ENCODE data around the gene P2RX1.

Gene P2RX1

DNA sequence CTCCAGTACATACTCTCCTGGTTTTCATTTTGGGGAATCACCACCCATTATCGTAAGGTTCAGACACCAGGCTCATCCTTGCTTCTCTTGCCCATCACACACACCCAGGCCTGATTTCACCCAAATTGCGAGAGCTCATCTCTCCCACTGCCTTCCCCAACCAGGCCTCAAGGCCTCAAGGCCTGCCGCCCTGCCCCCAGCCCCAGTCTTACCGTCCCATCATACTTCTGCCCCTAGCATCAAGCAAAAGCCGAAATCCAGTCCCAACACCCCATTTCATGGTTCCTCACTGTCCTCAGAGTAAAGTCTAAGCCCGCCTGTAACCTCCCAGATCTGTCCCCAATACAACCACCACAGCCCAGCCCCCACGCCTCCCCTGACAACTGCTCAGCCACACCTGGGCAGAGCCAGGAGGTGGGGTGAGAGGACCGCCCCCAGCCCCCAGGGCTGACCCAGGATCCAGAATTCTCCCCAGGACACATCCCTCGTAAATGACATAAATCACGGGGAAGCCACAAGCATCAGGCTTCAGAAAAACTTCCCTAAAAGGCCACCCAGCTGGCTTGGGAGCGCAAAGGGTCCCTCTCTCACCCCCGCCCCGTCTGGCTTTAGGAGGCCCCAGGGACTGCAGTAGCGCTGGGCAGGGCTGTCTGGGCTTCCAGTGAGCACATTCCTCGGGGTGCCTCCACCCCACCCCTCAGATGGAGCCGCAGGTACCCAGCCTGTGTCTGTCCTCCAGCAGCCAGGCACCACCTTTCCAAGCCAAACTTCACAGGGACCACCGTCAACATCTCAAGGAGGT is 9.6 kb upstream of the P2RX1 start:
- DNase-seq (ENCODE audit: extremely low read depth in 1 of 2, low read depth in 1 of 2) = no peak

DNA sequence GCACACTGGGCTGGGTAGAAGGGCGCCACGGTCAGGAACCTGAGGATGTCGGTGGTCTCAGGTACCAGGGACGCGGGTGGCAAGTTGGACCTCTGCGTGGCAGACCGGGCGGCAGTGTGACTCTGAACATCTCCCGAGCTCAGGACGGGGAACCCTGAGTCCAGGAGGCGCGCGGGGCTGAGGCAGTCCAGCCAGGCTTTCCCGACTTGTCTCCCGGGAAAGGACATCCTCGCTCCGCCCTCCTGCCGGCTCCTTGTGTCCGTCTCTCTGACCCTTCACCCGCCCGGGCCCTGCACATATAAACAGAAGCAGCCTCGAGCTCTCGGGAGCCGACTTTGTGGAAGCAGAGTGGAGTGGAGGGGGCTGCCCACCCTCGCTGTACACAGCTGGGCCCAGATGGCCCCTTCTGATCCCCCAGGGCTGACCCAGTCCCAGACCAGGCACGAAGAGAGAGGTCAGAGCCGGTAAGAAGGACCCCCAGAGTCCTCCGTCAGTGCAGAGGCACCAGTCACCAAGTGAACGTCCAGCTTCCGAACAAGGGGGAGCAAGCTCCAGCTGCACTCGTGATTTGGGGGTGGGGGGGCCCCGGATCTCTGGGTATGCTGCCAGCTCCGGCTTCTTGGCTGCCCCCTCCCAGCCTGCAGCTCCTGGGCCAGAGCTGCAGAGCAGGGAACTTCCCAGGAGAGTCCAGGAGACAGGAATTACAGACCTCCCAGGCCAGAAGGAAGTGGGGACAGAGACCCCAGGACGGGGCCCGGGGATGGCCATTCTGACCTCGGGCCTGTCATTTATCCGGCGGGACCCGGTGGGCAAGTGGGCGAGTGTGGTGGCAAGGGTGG is 8.5 kb upstream of the P2RX1 start:
- no peak for DNase-seq (ENCODE audit: extremely low read depth in 1 of 2, low read depth in 1 of 2)

DNA sequence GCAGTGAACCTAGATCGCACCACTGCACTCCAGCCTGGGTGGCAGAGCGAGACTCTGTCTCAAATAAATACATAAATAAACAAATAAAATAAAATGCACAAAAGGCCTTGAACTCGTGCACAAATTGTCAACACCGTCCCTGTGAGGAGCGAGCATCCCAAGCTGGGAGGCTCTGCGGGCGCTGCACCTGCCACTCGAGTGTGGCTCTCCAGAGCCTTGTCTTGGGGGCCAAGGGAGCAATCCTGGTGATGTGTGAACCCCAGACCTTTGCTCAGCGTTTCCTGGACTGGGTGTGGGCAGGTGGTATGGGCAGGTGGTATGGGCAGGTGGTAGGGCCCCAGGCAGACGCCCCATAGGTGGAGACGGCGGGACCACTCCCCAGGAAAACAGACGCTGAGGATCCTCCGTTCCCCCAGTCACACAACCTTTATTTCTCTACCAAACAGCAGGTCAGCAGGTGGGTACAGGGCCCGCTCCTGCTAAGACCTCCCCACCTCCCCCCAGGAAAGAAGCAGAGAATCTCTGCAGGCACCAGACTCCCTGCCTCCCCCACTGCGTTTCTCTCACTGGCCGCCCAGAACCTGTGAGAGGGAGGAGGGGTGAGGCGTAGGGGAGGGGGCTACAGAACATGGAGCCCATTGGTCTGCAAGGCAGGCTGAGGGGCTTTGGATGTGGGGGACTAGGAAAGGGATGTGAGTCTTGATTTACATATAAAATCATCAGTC is 7.4 kb upstream of the P2RX1 start:
- no peak for DNase-seq (ENCODE audit: extremely low read depth in 1 of 2, low read depth in 1 of 2)

DNA sequence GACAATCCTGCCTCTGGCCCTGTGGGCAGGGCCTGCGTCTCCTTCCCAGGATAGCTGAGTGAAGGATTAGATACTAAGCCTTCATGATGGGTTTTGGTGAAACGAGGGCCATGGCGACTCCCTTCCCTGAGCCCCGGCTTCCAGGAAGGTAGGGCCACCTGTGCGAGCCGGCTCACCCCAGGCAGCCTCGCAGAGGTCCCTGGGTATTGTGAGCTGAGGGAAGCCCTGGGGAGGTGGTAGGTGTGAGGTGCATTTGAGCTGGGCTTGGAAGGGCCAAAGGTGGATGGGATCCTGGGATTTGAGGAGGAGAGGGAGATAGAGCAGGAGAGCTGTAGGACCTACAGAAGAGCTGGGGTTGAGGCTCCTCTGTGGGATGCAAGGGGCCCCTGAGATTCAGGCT is 6.5 kb upstream of the P2RX1 start:
- no peak for DNase-seq (ENCODE audit: extremely low read depth in 1 of 2, low read depth in 1 of 2)

DNA sequence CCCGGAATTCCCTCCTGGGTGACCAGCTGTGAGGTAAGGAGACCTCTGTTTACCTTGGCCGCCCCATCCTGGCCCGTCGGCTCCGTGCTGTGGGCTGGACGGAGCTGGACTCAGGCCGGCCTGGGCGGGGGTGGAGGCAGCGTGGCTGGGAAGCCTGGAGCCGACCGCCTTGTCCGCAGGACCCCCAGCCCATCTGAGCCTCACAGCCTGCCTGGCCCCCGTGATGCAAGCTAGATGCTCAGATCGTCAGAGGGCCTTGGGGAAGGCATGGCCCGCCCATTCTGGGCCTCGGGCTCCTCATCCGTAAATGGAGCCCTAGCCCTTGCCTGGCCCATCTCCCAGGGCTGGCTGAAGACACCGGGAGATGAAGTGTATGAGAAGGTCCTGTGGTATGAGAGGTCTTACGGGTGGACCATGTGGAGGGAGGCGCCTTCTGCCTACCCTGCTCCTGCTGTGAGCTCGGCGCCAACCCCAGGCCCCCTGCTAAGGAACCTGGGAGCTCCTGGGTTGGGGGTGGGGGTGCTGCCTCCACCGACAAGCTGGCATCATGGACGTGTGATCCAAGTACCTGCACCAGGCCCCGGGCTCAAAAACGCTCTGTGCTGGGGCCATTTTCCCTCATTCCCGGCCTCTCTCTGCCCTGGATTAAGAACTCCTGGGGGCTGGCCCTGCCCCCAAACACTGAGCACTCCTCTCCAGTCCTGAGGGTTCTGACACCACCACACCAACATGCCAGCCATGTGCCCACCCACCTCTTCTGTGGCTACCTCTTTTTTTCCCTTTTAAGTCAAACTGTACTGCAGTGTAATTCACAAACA is 5.4 kb upstream of the P2RX1 start:
- no peak for DNase-seq (ENCODE audit: extremely low read depth in 1 of 2, low read depth in 1 of 2)

DNA sequence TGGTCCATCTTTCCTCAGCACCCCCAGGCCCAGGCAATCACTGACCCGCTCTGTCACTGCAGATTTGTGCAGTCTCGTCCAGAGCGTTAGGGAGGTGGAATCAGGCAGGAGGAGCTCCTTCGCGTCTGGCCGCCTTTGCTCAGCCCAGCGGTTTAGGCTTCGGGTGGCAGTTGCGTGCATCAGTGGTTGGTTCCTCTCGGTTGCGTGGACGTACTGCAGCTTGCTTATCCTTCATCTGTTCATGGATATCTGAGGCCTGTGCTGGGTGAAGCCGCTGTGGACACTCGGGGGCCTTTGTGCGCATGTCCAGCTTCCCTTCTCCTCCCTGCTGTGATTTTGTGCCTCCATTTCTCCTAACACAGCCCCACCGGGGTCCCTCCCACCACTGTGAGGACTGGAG is 4.7 kb upstream of the P2RX1 start:
- no peak for DNase-seq (ENCODE audit: extremely low read depth in 1 of 2, low read depth in 1 of 2)

DNA sequence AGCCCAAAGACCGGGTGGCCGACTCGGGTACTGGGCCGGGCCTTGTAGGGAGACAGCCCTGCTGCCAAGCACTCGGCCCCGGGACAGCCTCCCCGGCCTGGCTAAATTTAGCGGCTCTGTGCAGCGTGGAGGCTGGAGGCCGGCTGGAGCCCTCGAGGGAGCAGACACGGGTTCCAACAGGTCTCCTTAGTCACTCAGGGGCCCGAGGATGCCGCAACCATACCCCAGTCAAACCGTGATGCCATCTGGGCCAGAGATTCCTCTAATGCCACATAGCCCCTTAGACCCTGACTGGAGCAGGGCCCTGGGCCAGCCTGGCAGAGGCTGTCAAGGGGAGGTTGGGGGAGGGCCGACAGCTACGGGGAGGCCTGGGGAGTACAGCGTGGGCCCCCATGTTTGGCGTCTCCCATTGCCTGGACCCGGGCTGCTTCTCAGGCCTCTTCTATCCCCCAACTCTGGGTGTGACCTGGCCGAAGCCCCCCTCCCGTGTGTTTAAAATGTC is 2.9 kb upstream of the P2RX1 start:
- no peak for DNase-seq (ENCODE audit: extremely low read depth in 1 of 2, low read depth in 1 of 2)

DNA sequence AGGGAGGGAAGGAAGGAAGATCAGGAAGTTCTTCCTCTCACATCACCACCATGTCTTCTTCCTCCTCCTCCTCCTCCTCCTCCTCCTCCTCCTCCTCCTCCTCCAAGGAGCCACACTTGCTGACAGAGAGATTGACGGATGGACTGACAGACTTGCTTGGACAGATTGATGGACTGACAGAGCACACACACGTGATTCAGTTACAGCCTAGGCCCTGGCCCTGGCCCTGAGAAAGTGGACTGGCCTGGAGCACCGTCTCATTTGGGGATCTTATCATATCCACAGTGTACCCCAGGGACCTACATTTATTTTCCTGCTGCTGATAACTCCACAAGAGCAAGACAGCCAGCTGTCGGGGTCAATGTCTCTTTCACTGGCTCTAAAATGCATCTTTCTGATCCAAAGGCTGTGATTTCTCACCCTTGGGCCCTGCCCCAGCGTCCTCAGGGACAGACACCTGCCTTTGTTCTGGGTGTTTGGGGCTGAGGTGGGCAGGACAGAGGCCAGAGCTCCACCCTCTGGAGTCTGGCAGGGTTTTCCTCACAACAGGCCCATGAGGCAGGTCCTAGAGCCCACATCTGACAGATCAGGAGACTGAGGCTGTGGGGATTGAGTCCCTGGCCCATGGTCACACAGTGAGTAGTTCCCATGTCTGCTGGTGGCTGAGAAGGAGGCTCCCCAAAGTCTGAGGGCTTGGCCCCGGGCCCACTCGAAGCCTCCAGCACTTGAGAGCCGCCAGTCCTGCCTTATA is 2.3 kb upstream of the P2RX1 start:
- no peak for DNase-seq (ENCODE audit: extremely low read depth in 1 of 2, low read depth in 1 of 2)

DNA sequence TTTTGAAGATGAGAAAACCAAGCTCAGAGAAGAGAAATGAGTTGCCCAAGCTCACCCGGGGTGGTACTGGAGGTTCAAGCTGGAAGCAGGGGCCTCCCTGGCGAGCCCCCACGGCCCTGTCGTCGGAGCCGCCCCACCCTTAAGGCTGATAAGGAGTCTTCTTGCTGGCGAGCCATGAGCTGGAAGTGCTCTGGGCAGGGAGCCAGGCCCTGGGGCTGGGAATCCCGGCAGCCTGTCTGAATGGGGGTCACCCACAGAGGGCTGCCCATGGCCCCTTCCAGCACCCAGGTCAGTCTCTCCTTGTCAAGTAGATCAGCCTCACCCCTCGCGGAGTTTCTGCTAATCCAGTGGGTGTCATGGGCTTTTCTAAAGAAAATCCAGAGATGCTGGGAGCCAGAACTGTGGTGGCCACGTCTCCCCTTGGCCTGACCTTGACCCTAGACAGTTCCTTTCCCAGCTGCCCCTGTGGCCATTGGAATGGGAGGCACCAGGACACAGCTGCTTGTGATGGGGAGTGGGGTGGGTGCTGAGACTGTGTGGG is 1.2 kb upstream of the P2RX1 start:
- DNase-seq (ENCODE audit: extremely low read depth in 1 of 2, low read depth in 1 of 2) = no peak

DNA sequence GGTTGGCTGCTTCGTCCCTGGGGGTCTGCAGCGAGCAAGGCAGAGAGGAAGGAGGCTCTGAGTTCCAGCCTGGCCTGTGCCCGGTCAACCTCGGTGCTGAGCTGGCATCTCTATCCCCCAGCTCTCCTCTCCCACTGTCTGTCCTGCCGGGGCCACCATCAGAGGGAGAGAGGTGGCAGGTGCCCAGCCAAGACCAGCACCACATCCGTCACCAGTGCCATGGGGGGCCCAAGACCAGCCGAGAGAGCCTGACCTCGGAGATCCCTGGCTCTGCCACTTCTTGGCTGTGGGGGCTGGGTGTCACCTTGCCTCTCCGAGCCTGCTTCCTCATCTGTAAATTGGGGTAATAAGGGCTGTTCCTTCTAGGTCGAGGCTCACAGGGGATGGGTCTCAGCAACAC is 560 bp upstream of the P2RX1 start:
- DNase-seq (ENCODE audit: extremely low read depth in 1 of 2, low read depth in 1 of 2) = no peak

DNA sequence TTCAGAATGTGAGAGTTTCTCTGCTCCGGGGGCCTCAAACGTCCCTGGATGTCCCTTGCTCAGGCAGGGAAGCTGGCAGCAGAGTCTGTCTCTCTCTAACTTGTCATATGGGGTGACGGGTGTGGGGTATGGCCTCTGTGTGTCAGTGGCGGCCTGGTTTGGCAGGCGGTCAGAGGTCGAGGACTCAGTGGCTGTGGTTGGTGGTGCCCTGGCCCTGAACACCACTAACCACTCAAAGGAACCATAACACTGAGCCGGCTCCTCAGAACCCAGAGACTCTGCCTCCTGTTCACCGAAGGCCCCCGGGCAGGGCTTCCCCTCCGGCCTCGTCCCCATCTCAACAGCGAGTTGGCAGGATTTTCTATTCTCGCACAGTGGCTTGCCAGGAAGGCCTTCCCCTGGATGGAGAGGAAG is 677 bp downstream of the P2RX1 start:
- DNase-seq (ENCODE audit: extremely low read depth in 1 of 2, low read depth in 1 of 2) = no peak

DNA sequence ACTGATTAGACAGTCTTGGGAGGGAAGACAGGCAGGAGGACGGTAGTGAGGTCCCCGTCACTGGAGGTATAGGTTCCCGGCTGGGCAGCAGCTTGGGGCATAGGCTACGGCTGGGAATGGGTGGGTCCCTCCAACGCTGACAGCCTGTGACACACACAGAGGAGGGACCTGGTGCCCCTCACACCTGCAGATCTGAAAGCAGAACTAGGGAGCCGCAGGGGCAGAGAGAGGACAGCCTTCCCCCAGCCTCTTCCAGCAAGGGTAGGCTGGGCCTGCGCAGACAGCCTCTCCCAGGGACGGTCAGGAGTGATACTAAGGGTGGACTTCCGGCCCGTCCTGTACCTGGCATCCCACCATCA is 2.0 kb downstream of the P2RX1 start:
- DNase-seq (ENCODE audit: extremely low read depth in 1 of 2, low read depth in 1 of 2) = no peak

DNA sequence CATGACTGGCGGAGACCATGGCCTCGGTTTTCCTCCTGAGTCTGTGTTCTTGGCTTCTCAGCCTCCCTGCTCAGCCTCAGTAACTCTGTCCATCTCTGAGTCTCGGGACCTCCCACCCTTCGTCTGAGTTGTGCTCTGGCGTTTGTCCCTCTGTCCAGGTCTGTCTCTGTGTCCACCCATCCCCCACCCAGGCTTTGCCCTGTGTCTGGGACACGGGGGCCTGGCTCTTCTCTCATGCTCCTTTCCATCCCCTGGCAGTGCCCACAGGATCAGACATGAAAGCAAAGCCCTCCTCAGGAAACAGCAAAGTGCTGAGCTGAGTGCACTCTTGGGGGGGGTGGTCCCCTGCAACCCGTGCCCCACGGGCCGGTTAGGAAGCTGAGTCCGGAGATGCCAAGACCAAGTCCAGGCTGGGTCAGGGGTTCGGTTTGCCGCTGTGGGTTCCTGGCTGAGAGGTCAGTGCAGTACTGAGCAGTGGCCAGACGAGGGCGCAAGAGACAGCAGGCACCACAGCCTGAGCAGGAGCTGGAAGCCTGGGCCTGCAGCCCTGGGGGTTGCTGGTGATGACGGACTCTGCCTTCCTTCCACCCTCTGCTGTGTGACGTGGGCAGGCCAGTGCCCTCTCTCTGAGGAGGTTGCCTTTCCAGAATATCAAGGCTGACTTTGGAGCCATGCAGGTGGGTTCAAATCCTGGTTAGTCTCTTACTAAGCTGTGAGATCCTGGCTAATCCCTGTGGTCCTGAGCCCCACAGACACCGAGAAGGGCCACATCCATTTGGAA is 2.5 kb downstream of the P2RX1 start:
- DNase-seq (ENCODE audit: extremely low read depth in 1 of 2, low read depth in 1 of 2) = peak; percentile 45 to 68

DNA sequence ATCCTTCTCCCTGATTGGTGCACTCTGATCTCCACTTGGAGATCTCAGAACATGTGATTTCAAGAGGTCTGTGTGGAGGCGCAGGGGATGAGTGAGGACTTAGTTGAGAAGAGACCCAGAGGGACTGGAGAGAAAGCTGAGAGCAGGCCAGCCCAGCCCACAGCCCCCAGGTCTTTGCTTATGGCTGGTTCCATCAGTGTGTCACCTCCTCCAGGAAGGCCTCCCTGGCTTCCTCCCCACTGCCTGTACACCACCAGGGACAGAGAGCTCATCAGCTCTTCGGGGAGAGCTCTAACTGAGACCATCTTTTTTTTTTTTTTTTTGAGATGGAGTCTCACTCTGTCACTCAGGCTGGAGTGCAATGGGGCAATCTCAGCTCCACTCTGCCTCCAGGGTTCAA is 3.4 kb downstream of the P2RX1 start:
- no peak for DNase-seq (ENCODE audit: extremely low read depth in 1 of 2, low read depth in 1 of 2)

DNA sequence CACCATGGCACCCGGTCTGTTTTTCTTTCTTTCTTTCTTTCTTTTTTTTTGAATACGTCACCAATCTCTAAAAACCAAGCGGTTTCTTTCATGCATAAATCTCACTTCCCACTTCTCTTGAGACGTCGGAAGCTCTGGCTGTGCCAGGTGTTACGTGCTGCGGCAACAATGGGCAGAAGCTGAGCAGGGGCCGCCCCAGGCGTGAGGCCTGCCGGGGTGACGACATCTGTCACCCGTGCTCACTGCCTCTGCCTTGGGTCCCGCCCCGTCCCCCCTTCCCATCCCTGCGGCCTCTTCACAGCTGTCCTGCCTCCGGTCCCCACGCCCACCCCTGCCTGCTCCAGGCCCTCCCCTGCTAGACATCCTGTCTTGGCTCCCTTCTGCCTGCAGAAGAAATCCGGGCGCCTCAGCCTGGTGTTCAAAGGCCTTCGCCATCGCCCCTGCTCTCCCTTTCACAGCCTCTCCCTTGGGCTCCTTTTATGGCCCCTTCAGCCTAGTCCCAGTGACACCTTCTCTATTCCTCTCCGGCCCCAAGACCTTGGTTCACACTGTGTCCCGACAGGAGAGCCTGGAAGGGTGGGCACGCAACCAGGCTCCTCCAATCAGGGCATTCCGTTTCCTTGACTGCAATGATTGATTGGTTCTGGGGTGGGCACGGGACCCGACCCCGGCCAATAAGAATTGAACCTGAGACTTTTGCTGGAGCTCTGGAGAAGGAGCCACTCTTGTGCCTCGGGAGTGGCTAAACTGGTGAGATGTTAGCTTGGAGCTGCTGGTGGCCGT is 4.8 kb downstream of the P2RX1 start:
- DNase-seq (ENCODE audit: extremely low read depth in 1 of 2, low read depth in 1 of 2) = peak; percentile 33 to 68

DNA sequence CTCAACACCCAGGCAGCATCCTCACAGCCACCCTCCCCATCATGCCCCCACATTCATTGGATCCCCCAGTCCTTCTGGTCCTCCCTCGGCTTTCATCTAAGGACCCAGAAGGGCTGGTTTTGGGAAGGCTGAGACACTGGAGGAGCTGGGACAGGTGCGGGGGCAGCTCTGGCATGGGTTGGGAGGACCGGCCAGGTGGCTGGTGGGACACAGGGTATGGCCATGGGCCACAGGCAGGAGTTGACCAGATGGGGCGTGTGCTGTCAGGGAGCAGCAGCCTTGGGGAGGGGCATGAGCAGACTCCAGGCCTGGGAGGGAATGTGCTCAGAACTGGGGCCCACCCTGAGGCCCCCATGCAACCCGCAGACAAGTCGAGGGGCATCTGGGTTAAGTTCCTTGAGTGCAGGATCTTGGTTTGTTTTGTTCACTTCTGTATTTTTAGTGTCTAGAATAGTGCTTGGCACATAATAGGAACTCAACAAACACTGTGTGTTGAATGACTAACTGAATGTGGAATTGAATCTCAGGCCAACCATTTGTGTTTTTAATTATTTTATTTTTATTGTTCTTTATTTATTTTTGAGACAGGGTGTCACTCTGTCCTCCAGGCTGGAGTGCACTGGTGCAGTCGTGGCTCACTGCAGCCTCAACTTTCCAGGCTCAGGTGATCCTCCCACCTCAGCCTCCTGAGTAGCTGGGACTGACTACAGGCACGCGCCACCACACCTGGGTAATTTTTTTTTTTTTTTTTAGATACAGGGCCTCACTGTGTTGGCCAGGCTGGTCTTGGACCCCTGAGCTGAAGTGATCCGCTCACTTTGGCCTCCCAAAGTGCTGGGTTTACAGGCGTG is 5.6 kb downstream of the P2RX1 start:
- DNase-seq (ENCODE audit: extremely low read depth in 1 of 2, low read depth in 1 of 2) = no peak

DNA sequence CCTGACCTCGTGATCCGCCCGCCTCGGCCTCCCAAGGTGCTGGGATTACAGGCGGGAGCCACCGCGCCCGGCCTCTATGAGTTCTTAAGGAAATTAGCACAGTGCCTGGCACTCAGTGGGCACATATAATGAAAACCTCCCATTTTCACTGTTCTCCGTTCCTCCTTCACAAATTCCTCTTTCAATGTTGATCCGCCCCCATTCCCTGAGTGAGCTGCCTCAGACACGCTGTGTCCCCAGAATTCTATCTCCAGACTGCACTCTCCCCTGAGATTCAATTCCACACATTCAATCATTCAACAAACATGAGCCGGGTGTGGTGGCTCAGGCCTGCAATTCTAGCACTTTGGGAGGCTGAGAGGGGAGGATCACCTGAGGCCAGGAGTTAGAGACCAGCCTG is 7.0 kb downstream of the P2RX1 start:
- no peak for DNase-seq (ENCODE audit: extremely low read depth in 1 of 2, low read depth in 1 of 2)
